ENCODE results near the gene CPD.

GRCh38 chr17:30506481-30506880 is 127.8 kb downstream of the CPD start:
- no peak for TF ChIP-seq CTCF (optimal IDR thresholded peaks at IDR 0.05 in 1 of 3, IDR thresholded peaks at IDR 0.05 in 1 of 3, conservative IDR thresholded peaks at IDR 0.05 in 1 of 3; ENCODE audit: extremely low read depth in 1 of 3, insufficient read depth in 2 of 3, low read length in 3 of 3)
- no peak for TF ChIP-seq EZH2 (IDR thresholded peaks at IDR 0.05; ENCODE audit: low read length)

All from keratinocyte (primary cell).